RKO (cell line): ENCODE data around the gene TRAFD1.

ENCODE experiments used
- DNase-seq: peaks from one replicate; pipeline ENCODE4 v3.0.0-alpha.2; 2016; ENCODE audit warnings: low spot score

Gene TRAFD1

DNA sequence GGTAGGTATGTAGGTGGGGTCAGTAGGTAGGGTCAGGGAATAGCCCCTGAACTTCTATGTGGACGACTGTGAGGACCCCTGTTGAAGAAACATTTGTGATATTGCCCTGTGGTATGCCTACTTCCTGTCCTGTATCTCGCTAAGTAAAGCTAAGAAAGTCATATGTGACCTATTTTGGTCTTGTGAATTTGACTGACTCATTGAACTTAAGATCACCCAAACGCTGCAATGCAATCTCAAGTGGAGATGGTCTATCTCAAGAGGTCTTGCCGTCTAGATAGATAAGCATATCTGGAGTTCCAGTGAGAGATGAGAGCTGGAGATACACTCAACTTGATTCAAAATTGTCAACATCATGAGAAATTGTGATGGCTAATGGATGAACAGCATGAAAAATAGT lies 73.8 kb downstream of the TRAFD1 start:
- no peak for DNase-seq
